Upper lobe of right lung (tissue), 1 donor: Measurements from ENCODE around the gene SPATA1. TPM values are rescaled to one million over a fixed set of nuclear protein-coding genes. Genes with fewer than 3 reads are reported as not detected.

Experiments used
- ATAC-seq: fragments of 200-7000 bp; cut with Tn5 transposase; one replicate; pipeline ENCODE4 v1.9.1; 2020; ENCODE audit warnings: mild to moderate bottlenecking, moderate library complexity
- DNase-seq: peaks from one replicate; pipeline ENCODE4 v3.0.0-alpha.2; 2020
- H3K27ac ChIP-seq: fragments of 200-600 bp; one replicate; pipeline ENCODE4 v1.8.0; 2022
- H3K27me3 ChIP-seq: fragments of 200-600 bp; one replicate; pipeline ENCODE4 v1.8.0; 2022; ENCODE audit warnings: mild to moderate bottlenecking
- H3K36me3 ChIP-seq: fragments of 200-600 bp; one replicate; pipeline ENCODE4 v1.8.0; 2022
- H3K4me1 ChIP-seq: fragments of 200-600 bp; one replicate; pipeline ENCODE4 v1.8.0; 2022
- H3K4me3 ChIP-seq: fragments of 200-600 bp; one replicate; pipeline ENCODE4 v1.8.0; 2022; ENCODE audit warnings: mild to moderate bottlenecking
- H3K9me3 ChIP-seq: fragments of 200-600 bp; one replicate; pipeline ENCODE4 v1.8.0; 2022
- CTCF ChIP-seq: fragments of 200-600 bp; IDR thresholded peaks from one replicate; pipeline ENCODE4 v1.8.0; 2022; ENCODE audit warnings: antibody characterized with exemption
- intact Hi-C: fragments of 100-400 bp; cut with DNase I; formaldehyde crosslinking; loops from one replicate; pipeline ENCODE4 v1.11.0; 2022
- total RNA-seq: library from RNA; stranded (reverse); fragmentation: NEBNext Ultra II Directional; extraction: Animal tissue kit (Norgen Biotek cat#: 25700); gene quantifications from one replicate; pipeline ENCODE4 v1.2.1, GENCODE V29; 2021
- donor health status: DM: no; HTN: yes; CAD: no; lungs with severe emphysema.

The SPATA1 gene
- total RNA-seq, 1 donor from 2014 or later, result 3.4 TPM

- TF ChIP-seq CTCF, result no peak
- ATAC-seq (no peak), DNase-seq (no peak)
- Histone ChIP-seq H3K27ac (no peak overlapping the region), H3K27me3 (no peaks in the 10 kb centered on the region), H3K36me3 (no peaks in the 10 kb centered on the region), H3K4me1 (peaks cover 2% of the 10 kb centered on the region), H3K4me3 (no peak overlapping the region), H3K9me3 (no peaks in the 10 kb centered on the region)
- intact Hi-C loops, result no loop called here
These were observed 4.5 kb downstream of the SPATA1 start for GRCh38 chr1:84510668-84511067.

- no peak overlapping the region for H3K4me3 ChIP-seq
- H3K27ac ChIP-seq, result no peak overlapping the region
- no peaks in the 10 kb centered on the region for H3K9me3 ChIP-seq
- H3K36me3 ChIP-seq, result no peaks in the 10 kb centered on the region
- TF ChIP-seq CTCF, result no peak
- no peak for ATAC-seq
- intact Hi-C loops, result no loop called here
- DNase-seq, result no peak
- no peaks in the 10 kb centered on the region for H3K4me1 ChIP-seq
- no peaks in the 10 kb centered on the region for H3K27me3 ChIP-seq
These were observed 18.4 kb downstream of the SPATA1 start for GRCh38 chr1:84524590-84524989.

DNA sequence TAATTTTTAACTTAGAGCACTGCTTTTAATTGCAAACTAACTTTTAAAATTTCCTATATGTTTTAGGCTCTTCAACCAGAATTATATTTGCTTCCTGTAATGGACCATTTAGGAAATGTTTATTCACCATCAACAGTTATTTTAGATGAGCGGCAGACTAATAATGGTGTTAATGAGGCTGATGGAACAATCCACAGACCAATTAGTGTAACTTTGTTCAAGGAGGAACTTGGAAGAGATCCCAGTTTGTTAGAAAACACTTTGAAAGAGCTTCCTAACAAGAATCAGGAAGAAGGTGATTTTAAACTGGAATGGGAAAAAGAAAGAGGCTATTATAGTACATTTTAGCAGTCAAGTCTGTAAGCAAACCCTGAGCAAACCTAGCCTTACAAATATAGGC is 19.6 kb downstream of the SPATA1 start:
- DNase-seq (no peak), ATAC-seq (no peak)
- Histone ChIP-seq H3K4me3 (no peak overlapping the region), H3K36me3 (no peaks in the 10 kb centered on the region), H3K27ac (no peak overlapping the region), H3K9me3 (no peaks in the 10 kb centered on the region), H3K4me1 (no peaks in the 10 kb centered on the region), H3K27me3 (no peaks in the 10 kb centered on the region)
- no peak for TF ChIP-seq CTCF
- intact Hi-C loops, result no loop called here

DNA sequence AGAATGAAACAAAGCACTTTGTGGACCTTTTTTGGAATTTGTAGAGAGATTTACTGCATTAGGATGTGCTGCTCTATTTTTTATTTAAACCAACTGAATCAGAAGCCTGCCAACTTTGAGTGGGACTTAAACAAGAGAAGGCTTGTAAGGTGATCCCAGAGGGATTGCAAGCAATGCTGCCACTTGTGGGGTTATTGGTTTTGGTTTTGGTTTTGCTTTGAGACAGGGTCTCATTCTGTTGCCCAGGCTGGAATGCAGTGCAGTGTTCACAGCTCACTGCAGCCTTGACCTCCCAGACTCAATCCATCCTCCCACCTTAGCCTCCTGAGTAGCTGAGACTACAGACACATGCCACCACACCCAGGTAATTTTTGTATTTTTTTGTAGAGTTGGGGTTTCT is 32.4 kb downstream of the SPATA1 start:
- DNase-seq (no peak), ATAC-seq (no peak)
- no peaks in the 10 kb centered on the region for H3K9me3 ChIP-seq
- H3K27ac ChIP-seq, result no peak overlapping the region
- intact Hi-C loops, result no loop called here
- H3K27me3 ChIP-seq, result no peaks in the 10 kb centered on the region
- H3K4me3 ChIP-seq, result no peak overlapping the region
- no peaks in the 10 kb centered on the region for H3K4me1 ChIP-seq
- H3K36me3 ChIP-seq, result peaks cover 10% of the 10 kb centered on the region
- no peak for TF ChIP-seq CTCF

DNA sequence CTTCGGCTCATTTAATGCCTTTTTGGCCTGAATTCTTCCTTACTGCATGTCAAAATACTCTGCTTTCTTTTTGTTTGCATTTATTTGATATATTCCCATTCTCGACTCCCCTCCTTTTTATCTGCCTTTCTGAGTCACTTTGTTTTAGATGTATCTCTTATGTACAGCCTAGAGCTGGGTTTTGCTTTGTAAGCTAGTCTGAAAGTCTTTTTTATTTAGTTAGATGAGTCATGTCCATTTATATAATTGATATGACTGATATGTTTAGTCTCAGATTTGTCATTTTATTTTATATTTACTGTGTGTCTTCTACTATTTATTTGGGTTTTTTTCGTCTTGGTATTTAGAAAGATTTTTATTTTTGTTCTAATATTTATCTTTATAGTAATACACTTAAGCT is 33.8 kb downstream of the SPATA1 start:
- DNase-seq, result no peak
- Histone ChIP-seq H3K4me3 (no peak overlapping the region), H3K9me3 (no peaks in the 10 kb centered on the region), H3K27me3 (no peaks in the 10 kb centered on the region), H3K27ac (no peak overlapping the region), H3K4me1 (no peaks in the 10 kb centered on the region), H3K36me3 (peaks cover 10% of the 10 kb centered on the region)
- TF ChIP-seq CTCF, result no peak
- intact Hi-C loops, result no loop called here
- ATAC-seq, result no peak

DNA sequence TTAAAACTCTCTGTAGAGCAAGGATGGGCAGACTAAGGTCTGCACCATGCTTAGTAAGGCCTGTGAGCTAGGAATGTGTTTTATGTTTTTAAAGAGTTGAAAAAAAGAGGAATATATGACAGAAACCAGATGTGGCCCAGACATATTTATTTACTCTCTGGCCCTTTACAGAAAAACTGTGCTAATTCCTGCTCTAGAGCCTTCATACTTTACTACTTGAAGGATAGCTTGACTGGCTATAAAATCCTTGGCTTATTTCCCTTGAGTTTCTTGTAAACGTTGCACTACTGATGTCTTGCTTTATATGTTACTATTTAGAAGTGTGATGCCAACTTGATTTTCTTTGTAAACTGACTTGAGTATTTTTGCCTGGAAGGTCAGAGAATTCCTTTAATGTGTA is 34.6 kb downstream of the SPATA1 start:
- DNase-seq (no peak), ATAC-seq (no peak)
- peaks cover 10% of the 10 kb centered on the region for H3K36me3 ChIP-seq
- intact Hi-C loops, result no loop called here
- no peaks in the 10 kb centered on the region for H3K9me3 ChIP-seq
- TF ChIP-seq CTCF, result no peak
- H3K27ac ChIP-seq, result no peak overlapping the region
- no peaks in the 10 kb centered on the region for H3K27me3 ChIP-seq
- H3K4me3 ChIP-seq, result no peak overlapping the region
- H3K4me1 ChIP-seq, result no peaks in the 10 kb centered on the region
